GM21786 (cell line): ENCODE results near the gene KRTCAP2.
"Not testable (repeated sequence)": the region's sequence is repeated elsewhere in the genome, so short reads cannot be mapped to it uniquely, and the experiment has no call there.

Source experiments
- ATAC-seq: cut with Tn5 transposase; IDR thresholded peaks from one replicate; pipeline ENCODE4 v1.9.1; 2021; ENCODE audit not compliant: unreplicated experiment

KRTCAP2 gene

GRCh38 chr1:155170101-155170785, 2.9 kb downstream of the KRTCAP2 start:
- ATAC-seq, result no peak

DNA sequence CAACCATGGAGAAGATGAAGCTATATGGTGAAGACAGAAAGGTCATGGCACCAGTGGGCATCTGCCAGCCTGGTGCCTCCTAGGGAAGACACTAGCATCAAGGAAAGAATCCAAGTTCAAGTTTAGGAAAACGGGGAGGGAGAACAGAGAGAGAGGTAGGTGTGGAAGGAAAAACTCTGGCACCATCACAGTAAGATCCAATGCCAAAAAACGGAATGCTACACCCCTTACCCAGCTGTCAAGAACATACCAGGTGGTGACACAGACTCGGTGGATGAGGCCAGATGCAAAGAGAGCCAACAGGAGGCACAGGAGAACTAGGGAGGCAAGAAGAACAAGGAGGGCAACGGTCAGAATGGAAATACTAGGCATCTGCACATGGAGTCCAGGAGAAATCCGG, 3.6 kb downstream of the KRTCAP2 start:
- ATAC-seq, result no peak

- no peak for ATAC-seq
Observed at GRCh38 chr1:155168456-155169210, 4.5 kb downstream of the KRTCAP2 start.

- ATAC-seq, result not testable (repeated sequence)
Observed at GRCh38 chr1:155168105-155168445, 5.0 kb downstream of the KRTCAP2 start.

GRCh38 chr1:155167166-155168104, 5.7 kb downstream of the KRTCAP2 start:
- no peak for ATAC-seq

- ATAC-seq, result no peak
Observed at GRCh38 chr1:155166471-155167165, 6.5 kb downstream of the KRTCAP2 start.

DNA sequence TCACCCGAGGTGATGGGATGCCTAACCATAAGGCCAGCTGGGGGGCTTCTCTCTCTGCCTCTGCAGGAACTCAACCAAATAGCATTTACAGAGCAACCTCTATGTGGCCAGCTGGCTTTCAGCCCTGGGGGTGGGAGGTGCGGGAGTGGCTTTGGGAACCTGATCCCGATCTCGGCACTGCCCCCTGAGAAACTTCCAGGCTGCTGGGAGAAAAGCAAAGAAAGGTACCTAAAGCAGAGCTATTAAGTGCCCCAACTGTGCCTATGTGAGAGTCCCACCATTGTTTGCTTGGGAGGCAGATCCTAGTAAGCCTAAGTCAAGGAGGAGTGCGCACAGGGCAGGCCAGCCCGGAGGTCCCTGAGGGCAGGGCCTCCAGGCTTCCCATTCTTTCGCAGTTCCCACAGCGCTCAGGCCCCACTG, 7.0 kb downstream of the KRTCAP2 start:
- ATAC-seq, result no peak

- ATAC-seq, result not testable (repeated sequence)
Observed at GRCh38 chr1:155164625-155165024, 8.5 kb downstream of the KRTCAP2 start.

DNA sequence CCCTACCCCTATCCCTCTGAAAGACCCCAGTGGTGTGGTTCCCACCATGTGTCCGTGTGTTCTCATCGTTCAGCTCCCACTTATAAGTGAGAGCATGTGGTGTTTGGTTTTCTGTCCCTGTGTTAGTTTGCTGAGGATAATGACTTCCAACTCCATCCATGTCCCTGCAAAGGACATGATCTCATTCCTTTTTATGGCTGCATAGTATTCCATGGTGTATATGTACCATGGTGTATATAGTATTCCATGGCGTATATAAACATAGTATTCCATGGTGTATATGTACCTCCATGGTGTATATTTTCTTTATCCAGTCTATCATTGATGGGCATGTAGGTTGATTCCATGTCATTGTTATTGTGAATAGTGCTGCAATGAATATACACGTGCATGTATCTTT, 9.3 kb downstream of the KRTCAP2 start:
- not testable (repeated sequence) for ATAC-seq

GRCh38 chr1:155162631-155163030, 10.5 kb downstream of the KRTCAP2 start:
- ATAC-seq, result not testable (repeated sequence)

- ATAC-seq, result no peak
Observed at GRCh38 chr1:155160128-155160527, 13.0 kb downstream of the KRTCAP2 start.

GRCh38 chr1:155158991-155159390, 14.1 kb downstream of the KRTCAP2 start:
- ATAC-seq, result no peak

- ATAC-seq, result not testable (repeated sequence)
Observed at GRCh38 chr1:155155996-155156643, 17.0 kb downstream of the KRTCAP2 start.

DNA sequence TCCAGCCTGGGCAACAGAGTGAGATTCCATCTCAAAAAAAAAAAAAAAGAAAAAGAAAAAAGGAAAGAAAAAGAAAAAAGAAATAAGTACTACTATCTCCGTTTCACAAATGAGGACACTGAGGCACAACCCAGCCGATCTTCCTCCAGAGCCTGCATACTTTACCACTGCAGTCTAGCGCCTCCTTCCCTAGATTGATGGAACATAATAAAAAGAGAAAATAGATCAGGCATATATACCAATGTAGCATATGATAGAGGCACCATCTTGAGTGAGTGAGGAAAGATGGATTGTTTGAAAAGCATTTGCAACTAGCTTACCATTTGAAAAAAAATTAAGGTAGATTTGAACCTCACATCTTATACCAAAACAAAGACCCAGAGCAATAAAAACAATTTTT, 27.6 kb downstream of the KRTCAP2 start:
- ATAC-seq, result no peak

GRCh38 chr1:155141749-155142148, 31.4 kb downstream of the KRTCAP2 start:
- no peak for ATAC-seq

DNA sequence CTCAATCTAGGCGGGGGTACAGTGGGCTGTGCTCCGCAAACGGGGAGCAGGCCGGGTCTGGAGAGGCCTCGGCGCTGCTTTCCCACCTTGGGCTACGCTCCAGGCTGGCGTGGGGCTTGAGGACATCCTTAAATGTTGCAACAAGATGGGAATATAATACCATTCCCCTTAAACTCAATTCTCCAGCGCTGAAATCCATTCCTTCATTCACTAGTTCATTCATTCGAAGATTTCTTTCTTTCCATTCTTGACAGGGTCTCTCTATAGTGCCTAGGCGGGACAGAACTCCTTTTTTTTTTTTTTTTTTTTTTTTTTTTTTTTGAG, 32.5 kb downstream of the KRTCAP2 start:
- ATAC-seq, result no peak

DNA sequence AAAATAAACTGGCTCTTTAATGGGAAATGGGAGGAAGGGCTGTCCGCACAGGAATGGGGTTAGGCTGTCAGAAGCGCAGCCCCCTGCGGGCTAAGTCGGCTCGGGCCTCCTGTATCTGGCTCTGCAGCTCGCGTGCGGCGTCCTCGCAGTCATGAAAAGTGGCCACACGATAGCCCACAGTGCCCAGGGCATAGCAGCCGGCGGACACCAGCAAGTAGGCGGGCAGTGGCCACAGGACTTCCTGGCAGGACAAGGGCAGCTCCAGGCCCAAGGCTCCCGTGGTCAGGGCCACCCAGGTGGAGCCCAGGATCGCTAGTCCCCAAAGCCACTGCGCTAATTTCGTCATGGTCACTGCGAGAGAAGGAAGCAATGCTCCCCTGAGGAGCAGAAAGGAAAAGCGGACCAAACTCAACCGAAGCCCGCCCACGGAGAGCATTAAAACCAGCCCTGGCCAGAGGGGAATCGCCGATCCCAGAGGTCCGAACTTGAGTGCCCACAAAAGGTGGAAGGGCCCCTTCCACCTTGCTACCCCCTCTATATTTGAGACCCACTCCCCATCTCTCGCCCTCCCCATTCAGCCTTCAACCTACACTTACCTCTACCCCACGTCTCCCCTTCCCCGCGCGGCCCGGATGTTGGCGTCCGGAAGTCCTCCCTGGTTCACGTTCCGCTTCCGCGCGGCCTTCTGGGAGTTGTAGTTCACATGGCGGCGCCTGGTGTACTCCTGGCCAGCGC, 33.0 kb downstream of the KRTCAP2 start, which contains the start of gene DPM3:
DPM3 (minus strand) TSS at position 637 of the 735 bp plus-strand sequence; CDS start at position 346, 291 bp downstream.
- ATAC-seq, result peak; percentile 68

GRCh38 chr1:155137154-155137949, 35.8 kb downstream of the KRTCAP2 start:
- no peak for ATAC-seq

GRCh38 chr1:155136748-155137147, 36.4 kb downstream of the KRTCAP2 start:
- ATAC-seq, result no peak
